RWPE1 (cell line): ENCODE results near the gene RAD52.
A peak's percentile ranks its signal among the peaks of the same experiment; 100 is the strongest.

Experiments
- CTCF ChIA-PET: fragments of 350-600 bp; sonication (Branson Sonifier 250); formaldehyde crosslinking; extraction: SDS; loops from one replicate; lab custom pipeline; 2021; lab: Yijun Ruan, JAX
- POLR2A ChIA-PET: fragments of 400-600 bp; formaldehyde crosslinking; extraction: SDS; loops from one replicate; lab custom pipeline; 2020; ENCODE audit warnings: antibody characterized with exemption; ENCODE audit not compliant: low non-redundant PET; lab: Yijun Ruan, JAX
- DNase-seq: peaks from one replicate; pipeline ENCODE4 v3.0.0; 2012; ENCODE audit warnings: low spot score
- H3K27ac ChIP-seq: fragments of 450-650 bp; 2 replicates; pipeline ENCODE4 v1.5.1; 2017
- TF ChIP-seq, protein P1 (sequence below): fragments of 450-650 bp; conservative IDR thresholded peaks from 2 replicates; pipeline ENCODE4 v1.5.1; 2017; ENCODE audit warnings: low read depth, mild to moderate bottlenecking

Gene RAD52

DNA sequence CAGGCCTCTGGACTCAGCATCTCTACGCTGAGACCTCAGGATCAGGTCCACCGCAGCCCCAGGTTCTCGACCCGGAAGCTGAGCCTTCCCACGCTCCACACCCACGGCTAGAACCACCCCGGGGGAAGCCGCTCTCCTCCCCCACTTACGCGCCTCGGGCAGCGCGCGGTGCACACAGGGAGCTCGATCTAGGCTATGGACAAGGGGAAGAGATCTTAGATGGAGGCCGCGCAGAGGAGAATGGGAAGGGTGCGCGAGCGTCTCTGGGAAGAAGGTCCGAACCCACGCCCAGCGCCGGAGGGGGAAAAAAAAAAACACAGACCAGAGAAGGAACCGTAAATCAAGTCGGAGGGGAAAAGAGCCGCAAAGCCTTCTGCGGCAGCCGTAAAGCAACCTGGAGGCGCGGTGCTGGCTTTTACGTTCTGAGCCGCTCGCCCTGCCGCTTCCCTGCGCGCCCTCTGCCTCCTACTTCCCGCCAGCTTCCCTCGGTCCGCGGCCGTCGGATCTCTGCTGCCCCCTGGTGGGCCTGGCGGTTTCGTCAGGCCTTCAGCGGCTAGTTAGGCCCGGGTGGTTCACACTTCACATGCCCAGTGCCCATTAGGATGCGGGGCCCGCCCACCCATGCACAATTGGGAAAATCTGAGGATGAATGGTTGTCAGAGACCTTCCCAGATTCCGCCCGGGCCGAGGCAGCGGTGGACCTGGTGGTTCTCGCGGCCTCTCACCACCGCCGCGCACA lies at the start of gene RAD52:
TSS of gene RAD52 (minus strand) at position 242 of the 739 bp plus-strand sequence. CDS start 16,636 bp downstream, outside the sequence.
- POLR2A ChIA-PET = interaction anchor here (0.7 to 1.2 kb wide), 3 partner anchors 26 to 379 kb away, joined by 3 to 5 read pairs (median 4); no protein-coding TSS in a partner anchor
- CTCF ChIA-PET = interaction anchor here (0.6 to 1.1 kb wide), 12 partner anchors 20 to 563 kb away, joined by 3 to 6 read pairs (median 3); no protein-coding TSS in a partner anchor
- TF ChIP-seq, protein P1, sequence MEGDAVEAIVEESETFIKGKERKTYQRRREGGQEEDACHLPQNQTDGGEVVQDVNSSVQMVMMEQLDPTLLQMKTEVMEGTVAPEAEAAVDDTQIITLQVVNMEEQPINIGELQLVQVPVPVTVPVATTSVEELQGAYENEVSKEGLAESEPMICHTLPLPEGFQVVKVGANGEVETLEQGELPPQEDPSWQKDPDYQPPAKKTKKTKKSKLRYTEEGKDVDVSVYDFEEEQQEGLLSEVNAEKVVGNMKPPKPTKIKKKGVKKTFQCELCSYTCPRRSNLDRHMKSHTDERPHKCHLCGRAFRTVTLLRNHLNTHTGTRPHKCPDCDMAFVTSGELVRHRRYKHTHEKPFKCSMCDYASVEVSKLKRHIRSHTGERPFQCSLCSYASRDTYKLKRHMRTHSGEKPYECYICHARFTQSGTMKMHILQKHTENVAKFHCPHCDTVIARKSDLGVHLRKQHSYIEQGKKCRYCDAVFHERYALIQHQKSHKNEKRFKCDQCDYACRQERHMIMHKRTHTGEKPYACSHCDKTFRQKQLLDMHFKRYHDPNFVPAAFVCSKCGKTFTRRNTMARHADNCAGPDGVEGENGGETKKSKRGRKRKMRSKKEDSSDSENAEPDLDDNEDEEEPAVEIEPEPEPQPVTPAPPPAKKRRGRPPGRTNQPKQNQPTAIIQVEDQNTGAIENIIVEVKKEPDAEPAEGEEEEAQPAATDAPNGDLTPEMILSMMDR = peak; percentile 76
- peak within 1 kb of the TSS; percentile 94 for H3K27ac ChIP-seq
- DNase-seq = peak; percentile 84

- CTCF ChIA-PET = no interaction called here
- TF ChIP-seq, protein P1 = no peak
- H3K27ac ChIP-seq = no peak overlapping the region
- no peak for DNase-seq
- POLR2A ChIA-PET = no interaction called here
These were observed 48.8 kb upstream of the RAD52 start for GRCh38 chr12:998020-998874.

GRCh38 chr12:997505-997904 lies 48.0 kb upstream of the RAD52 start:
- ChIA-PET POLR2A (interaction anchor here (0.5 kb wide), 1 partner anchor 101 kb away, joined by 3 read pairs; no protein-coding TSS in a partner anchor), CTCF (interaction anchor here (1.2 kb wide), 1 partner anchor 9 kb away, joined by 3 read pairs; no protein-coding TSS in a partner anchor)
- TF ChIP-seq, protein P1 = no peak
- DNase-seq = no peak
- H3K27ac ChIP-seq = no peak overlapping the region

- ChIA-PET POLR2A (interaction anchor here (0.5 kb wide), 1 partner anchor 100 kb away, joined by 3 read pairs; no protein-coding TSS in a partner anchor), CTCF (interaction anchor here (0.7 to 1.2 kb wide), 2 partner anchors 9 to 22 kb away, joined by 3 read pairs; no protein-coding TSS in a partner anchor)
- no peak for DNase-seq
- H3K27ac ChIP-seq = no peak overlapping the region
- TF ChIP-seq, protein P1 = no peak
These were observed 47.4 kb upstream of the RAD52 start for GRCh38 chr12:996881-997280.

DNA sequence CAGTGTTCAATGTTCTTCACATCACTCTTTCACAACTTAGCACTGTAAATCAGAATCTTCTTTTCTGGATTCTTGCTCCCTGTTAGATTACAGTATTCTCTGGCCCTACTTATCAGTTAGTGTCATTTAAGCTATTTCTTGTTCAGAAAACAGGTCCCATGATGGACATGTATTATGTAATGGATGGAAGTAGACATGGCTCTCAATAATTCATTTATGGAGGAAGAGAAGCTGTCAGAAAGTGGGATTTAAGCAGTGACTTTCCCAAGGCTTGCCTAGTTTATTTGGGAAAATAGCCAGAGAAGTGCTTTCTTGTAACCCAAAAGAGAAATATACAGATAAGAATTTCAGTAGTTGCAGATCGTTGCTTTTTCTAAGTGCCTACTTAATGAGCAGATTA lies 43.2 kb upstream of the RAD52 start:
- TF ChIP-seq, protein P1 = no peak
- CTCF ChIA-PET = interaction anchor here (0.5 to 1.2 kb wide), 2 partner anchors 49 to 100 kb away, joined by 3 to 4 read pairs; no protein-coding TSS in a partner anchor
- POLR2A ChIA-PET = no interaction called here
- no peak for DNase-seq
- H3K27ac ChIP-seq = no peak overlapping the region
